Measurements from ENCODE around the gene NEDD8.

Gene NEDD8

DNA sequence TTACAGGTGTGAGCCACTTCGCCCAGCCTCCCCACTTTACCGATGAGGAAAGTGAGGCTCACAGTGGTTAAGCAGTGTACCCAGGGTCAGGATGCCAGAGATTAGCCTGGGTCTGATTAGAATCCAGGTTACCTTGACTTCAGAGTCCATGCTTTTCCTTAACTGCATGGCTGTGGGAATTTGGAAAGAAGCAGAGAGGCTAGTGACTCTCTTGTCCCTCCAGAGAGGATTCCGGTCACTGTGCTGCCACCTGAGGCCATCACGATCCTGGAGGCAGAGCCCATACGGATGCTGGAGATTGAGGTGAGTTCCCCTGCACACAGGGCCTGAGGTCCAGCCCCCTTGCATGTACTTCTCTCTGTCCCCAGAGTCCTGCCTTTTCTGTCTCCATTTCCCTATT, 55.6 kb downstream of the NEDD8 start:
- H3K4me3 ChIP-seq (ENCODE audit: low read depth, low read length): no peak overlapping the region
- TF ChIP-seq, protein P1, sequence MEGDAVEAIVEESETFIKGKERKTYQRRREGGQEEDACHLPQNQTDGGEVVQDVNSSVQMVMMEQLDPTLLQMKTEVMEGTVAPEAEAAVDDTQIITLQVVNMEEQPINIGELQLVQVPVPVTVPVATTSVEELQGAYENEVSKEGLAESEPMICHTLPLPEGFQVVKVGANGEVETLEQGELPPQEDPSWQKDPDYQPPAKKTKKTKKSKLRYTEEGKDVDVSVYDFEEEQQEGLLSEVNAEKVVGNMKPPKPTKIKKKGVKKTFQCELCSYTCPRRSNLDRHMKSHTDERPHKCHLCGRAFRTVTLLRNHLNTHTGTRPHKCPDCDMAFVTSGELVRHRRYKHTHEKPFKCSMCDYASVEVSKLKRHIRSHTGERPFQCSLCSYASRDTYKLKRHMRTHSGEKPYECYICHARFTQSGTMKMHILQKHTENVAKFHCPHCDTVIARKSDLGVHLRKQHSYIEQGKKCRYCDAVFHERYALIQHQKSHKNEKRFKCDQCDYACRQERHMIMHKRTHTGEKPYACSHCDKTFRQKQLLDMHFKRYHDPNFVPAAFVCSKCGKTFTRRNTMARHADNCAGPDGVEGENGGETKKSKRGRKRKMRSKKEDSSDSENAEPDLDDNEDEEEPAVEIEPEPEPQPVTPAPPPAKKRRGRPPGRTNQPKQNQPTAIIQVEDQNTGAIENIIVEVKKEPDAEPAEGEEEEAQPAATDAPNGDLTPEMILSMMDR (IDR thresholded peaks at IDR 0.05; ENCODE audit: borderline replicate concordance, insufficient read depth, low read depth, low read length): no peak

DNA sequence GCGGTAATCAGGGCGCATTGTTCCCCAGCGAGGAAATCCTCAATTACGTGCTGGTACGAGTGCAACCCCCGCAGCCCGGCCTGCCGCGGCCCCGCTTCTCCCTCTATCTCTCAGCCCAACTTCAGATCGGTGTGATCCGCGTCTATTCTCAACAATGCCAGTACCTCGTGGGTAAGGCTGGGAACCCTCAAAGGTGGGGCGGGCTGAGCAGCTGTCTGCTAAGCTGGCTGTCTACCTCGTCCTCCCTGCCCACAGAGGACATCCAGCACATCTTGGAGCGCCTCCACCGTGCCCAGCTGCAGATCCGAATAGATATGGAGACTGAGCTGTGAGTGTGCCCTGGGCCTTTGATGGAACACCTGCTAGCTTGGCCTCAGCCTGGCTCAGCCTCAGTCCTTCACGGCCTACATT, 59.3 kb downstream of the NEDD8 start:
- peak overlapping the region; percentile 72 for H3K4me3 ChIP-seq (ENCODE audit: low read depth, low read length)
- TF ChIP-seq, protein P1 (IDR thresholded peaks at IDR 0.05; ENCODE audit: borderline replicate concordance, insufficient read depth, low read depth, low read length): no peak

DNA sequence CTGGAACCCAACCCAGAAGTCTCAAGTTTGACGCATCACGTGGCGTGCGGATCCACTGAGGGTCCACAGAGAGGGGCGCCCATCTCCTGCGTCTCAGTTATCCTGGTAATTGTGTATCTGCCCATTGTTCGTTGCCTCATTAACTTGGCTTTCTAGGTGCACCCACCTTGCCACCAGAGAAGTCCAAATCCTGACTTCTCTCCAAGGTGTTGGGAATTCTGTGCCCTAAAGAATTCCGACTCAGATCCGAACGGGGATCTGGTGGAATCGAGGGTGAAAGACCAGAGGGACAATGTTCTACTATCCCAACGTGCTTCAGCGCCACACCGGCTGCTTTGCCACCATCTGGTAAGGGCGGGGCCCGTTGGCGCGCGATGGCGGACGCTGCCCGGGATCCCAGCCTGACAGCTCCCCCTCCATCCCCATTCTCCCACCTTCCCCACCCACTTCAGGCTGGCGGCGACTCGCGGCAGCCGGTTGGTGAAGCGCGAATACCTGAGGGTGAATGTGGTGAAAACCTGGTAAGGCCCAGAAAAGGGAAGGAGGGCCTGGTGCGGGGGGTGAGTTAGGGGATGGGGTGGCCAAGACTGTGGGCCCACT, 59.8 kb downstream of the NEDD8 start:
- H3K4me3 ChIP-seq (ENCODE audit: low read depth, low read length): peak overlapping the region; percentile 72
- TF ChIP-seq, protein P1 (IDR thresholded peaks at IDR 0.05; ENCODE audit: borderline replicate concordance, insufficient read depth, low read depth, low read length): no peak

DNA sequence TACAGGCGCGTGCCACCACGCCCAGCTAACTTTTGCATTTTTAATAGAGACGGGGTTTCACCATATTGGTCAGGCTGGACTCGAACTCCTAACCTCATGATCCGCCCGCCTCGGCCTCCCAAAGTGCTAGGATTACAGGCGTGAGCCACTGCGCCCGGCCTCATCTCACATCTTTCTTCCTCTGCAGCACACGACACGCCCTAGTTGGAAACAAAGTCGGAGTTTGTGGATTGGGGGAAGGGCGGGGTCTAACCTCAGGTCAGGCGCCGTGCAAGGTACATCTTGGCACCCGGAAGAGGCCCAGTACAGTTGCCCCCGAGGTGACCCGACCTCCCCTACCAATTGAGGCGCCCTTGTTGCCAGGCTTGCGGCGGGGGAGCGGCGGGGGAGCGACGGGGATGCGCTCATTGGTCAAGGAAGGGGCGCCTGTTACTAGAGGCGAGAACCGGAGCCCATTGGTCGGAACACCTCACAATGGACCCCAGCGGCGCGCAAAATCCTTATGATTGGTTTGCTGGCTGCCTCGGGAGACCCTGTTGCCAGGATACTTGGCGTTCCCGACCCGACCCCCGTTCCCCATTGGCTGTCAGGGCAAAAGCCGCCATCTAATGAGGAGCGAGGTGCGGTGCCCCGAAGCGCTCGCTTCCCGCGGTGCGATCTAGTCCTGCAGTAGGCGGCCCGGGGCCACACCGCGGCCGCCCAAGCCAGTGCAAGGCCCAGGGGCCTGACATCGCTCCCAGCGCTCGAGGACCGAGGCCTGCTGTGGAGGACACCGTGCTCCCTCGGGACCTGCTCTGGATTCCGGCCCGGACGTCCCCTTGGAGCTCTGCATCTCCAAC, 60.5 kb downstream of the NEDD8 start, which contains the start of gene REC8:
Gene REC8, plus strand, starts transcription at position 659 of the 839 bp plus-strand sequence. CDS start 473 bp downstream, outside the sequence.
- H3K4me3 ChIP-seq (ENCODE audit: low read depth, low read length): peak within 1 kb of the TSS; percentile 72

DNA sequence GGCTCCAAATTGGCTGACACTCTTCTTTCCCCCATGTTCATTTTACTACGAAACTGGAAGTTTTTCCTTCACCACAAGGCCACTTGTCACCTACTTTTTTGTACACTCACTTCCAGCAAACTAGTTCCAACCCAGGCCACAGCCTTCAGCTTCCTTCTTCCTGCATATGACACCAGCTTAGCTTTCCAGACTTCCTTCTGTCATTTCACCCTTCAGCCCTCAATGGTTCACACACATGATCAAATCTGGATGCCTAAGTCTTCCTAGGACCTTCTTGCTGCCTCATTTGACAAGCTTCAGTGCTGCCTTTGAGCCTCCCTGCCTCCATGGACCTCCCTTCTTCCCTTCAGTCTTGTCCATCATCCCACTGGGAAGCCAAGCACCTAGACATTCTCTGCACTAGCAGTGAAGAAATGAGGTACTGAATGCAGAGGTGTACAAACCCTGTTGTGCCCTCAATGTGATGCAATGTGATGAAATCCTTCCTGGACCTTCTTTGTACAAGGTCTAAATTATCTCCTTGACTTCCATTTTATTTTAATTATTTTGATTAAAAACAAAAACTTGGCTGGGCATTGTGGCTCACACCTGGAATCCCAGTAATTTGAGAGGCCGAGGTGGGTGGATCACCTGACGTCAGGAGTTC, 64.6 kb downstream of the NEDD8 start:
- no peak overlapping the region for H3K4me3 ChIP-seq (ENCODE audit: low read depth, low read length)
- TF ChIP-seq, protein P1 (IDR thresholded peaks at IDR 0.05; ENCODE audit: borderline replicate concordance, insufficient read depth, low read depth, low read length): no peak

More for the DNA sequence above, 60.5 kb downstream of the NEDD8 start, which contains the start of gene REC8:
- TF ChIP-seq, protein P1 (IDR thresholded peaks at IDR 0.05; ENCODE audit: borderline replicate concordance, insufficient read depth, low read depth, low read length): no peak

Measured in GM12875 (cell line).